IMR-90 (cell line): ENCODE results near the gene RCE1.

Source experiments
- RFX5 ChIP-seq: IDR thresholded peaks from 2 replicates; pipeline ENCODE4 v1.8.0; 2012; ENCODE audit warnings: low read depth, mild to moderate bottlenecking, low read length, moderate library complexity
- TF ChIP-seq, protein P1 (sequence below): conservative IDR thresholded peaks from 2 replicates; pipeline ENCODE4 v1.5.1; 2012; ENCODE audit warnings: mild to moderate bottlenecking, low read depth, low read length, improper control_type of control experiment

DNA sequence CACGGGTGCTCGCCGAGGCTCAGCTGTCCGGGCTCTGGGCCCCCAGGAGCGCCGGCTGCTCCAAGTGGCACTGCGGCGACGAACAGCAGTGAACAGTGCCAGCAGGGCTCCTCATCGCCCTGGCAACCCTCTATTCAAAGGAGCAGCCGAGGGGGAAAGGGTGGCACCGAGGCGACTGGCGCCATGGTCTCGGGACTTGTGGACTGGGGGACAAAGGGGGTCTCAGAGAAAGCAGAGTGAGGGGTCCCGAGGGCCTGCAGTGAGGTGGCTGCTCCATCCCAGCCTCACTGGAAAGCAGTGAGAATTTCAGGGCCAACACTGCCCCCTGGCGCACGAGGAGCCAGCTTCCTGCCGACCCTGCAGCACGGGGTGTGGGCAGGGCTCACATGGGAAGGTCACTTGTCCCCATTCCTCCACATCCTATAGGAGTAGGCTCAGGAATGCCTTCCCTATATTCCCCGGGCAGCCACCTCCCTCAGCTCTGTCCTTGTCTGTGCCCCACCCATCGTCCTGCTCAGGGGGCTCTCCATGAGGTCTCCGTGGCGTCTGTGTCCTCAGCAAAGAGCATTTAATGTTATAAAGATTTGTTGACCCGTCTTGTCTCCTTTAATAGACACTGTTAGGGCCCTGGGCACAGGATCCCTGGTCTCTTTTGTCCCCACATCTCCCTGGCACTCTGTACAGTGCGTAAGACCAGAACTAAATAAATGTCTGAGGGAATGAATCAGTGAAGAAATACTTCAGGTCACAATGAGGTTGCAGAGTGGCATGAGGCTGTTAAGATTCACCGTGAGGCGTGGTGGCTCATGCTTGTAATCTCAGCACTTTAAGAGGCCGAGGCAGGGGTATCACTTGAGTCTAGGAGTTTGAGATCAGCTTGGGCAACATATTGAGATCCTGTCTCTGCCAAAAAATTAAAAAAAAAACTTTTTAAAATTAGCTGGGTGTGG, 40.0 kb downstream of the RCE1 start:
- TF ChIP-seq, protein P1, sequence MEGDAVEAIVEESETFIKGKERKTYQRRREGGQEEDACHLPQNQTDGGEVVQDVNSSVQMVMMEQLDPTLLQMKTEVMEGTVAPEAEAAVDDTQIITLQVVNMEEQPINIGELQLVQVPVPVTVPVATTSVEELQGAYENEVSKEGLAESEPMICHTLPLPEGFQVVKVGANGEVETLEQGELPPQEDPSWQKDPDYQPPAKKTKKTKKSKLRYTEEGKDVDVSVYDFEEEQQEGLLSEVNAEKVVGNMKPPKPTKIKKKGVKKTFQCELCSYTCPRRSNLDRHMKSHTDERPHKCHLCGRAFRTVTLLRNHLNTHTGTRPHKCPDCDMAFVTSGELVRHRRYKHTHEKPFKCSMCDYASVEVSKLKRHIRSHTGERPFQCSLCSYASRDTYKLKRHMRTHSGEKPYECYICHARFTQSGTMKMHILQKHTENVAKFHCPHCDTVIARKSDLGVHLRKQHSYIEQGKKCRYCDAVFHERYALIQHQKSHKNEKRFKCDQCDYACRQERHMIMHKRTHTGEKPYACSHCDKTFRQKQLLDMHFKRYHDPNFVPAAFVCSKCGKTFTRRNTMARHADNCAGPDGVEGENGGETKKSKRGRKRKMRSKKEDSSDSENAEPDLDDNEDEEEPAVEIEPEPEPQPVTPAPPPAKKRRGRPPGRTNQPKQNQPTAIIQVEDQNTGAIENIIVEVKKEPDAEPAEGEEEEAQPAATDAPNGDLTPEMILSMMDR, result peak; percentile 51
- no peak for TF ChIP-seq RFX5
